HL-60 (cell line): Measurements from ENCODE around the gene KCNK5.

Experiments
- DNase-seq, 2 experiments: peaks; one replicate each; pipeline ENCODE4 v3.0.0-alpha.2; 2010 to 2020; ENCODE audit warnings: low read depth in 1 of 2, low spot score in 1 of 2
- H3K27ac ChIP-seq: fragments of 250-450 bp; sonication (Bioruptor Pico); replicated peaks from 2 replicates; pipeline ENCODE4 v1.5.1; 2020; ENCODE audit warnings: mild to moderate bottlenecking, moderate library complexity
- H3K27me3 ChIP-seq: fragments of 250-450 bp; sonication (Bioruptor Pico); 2 replicates; pipeline ENCODE4 v1.5.1; 2021; ENCODE audit warnings: mild to moderate bottlenecking, moderate library complexity; ENCODE audit not compliant: insufficient read depth, poor library complexity, severe bottlenecking
- H3K4me3 ChIP-seq: replicated peaks from 2 replicates; pipeline ENCODE4 v1.5.1; 2011; ENCODE audit warnings: mild to moderate bottlenecking, control low read depth, low read length; ENCODE audit not compliant: insufficient read depth
- CTCF ChIP-seq: IDR thresholded peaks from one replicate; pipeline ENCODE4 v1.5.1; 2011; ENCODE audit warnings: low read length, control low read depth, inconsistent platforms; ENCODE audit not compliant: insufficient read depth
- GABPA ChIP-seq: IDR thresholded peaks from 2 replicates; pipeline ENCODE4 v1.6.1; 2012; ENCODE audit warnings: low read depth
- POLR2AphosphoS5 ChIP-seq: IDR thresholded peaks from 2 replicates; pipeline ENCODE4 v1.6.1; 2012; ENCODE audit warnings: low read depth
- REST ChIP-seq: IDR thresholded peaks from 2 replicates; pipeline ENCODE4 v1.6.1; 2012; ENCODE audit warnings: low read depth; ENCODE audit not compliant: insufficient replicate concordance
- SPI1 ChIP-seq: IDR thresholded peaks from 2 replicates; pipeline ENCODE4 v1.6.1; 2012; ENCODE audit warnings: low read depth, mild to moderate bottlenecking, borderline replicate concordance

KCNK5 gene

GRCh38 chr6:39156801-39157200, 72.5 kb downstream of the KCNK5 start:
- TF ChIP-seq POLR2AphosphoS5 (no peak), REST (no peak), GABPA (no peak), CTCF (no peak), SPI1 (no peak)
- DNase-seq = no peak
- no peak overlapping the region for H3K4me3 ChIP-seq

GRCh38 chr6:39154705-39155104, 74.6 kb downstream of the KCNK5 start:
- TF ChIP-seq SPI1 = no peak
- no peak for TF ChIP-seq GABPA
- no peak for TF ChIP-seq REST
- no peak for TF ChIP-seq POLR2AphosphoS5
- no peak for TF ChIP-seq CTCF
- Histone ChIP-seq H3K27ac (no peak overlapping the region), H3K4me3 (no peak overlapping the region), H3K27me3 (peaks cover 6% of the 10 kb centered on the region)
- no peak for DNase-seq

More at GRCh38 chr6:39156801-39157200, 72.5 kb downstream of the KCNK5 start:
- Histone ChIP-seq H3K27ac (no peak overlapping the region), H3K27me3 (peaks cover 2% of the 10 kb centered on the region)

- H3K27me3 ChIP-seq = peaks cover 6% of the 10 kb centered on the region
- TF ChIP-seq SPI1 (no peak), REST (no peak), CTCF (no peak), POLR2AphosphoS5 (no peak), GABPA (no peak)
- H3K27ac ChIP-seq = no peak overlapping the region
- H3K4me3 ChIP-seq = no peak overlapping the region
- DNase-seq = no peak
These were observed 75.4 kb downstream of the KCNK5 start for GRCh38 chr6:39153766-39154397.
